GM21367 (cell line): ENCODE data around the gene GRK4.
"Not testable (repeated sequence)": the region's sequence is repeated elsewhere in the genome, so short reads cannot be mapped to it uniquely, and the experiment has no call there.

Source experiments
- ATAC-seq: cut with Tn5 transposase; IDR thresholded peaks from one replicate; pipeline ENCODE4 v1.9.1; 2021; ENCODE audit not compliant: unreplicated experiment

Gene GRK4

DNA sequence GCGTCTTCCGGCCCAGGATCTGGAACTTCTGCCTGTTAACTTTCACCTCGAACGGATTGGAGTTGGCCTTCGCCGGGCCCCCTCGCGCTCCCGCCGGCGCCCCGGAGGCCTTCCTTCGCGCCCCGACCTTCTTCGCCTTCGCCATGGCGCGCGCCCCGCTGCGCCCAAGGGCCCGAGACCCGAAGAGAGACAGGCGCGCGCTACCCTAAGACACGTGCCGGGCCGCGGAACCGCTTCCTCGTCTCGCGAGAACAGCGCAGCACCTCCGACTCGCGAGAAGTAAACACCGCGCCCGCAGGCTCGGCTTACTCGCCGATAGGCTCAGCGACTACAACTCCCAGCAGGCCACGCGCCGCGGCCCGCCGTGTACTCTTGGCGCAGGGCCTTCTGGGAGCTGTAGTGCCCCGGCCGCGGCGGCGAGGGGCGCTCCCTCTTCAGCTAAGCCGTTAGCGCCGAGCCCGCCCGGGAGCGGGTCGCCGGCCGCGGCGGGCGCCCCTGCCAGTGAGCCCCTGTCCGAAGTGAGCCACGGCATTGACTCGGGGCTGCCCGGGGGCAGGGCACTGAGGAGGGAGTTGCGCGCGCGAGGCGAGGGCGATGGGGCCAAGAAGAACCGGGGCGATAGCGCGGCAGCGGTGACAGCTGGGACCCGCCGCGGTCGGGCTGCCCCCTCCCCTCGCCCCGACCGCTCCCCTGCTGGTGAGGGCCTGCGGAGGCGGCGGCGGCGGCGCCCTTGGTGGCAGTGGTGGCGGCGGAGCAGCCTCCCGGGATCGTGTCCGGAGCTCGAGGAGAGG is at the start of gene GRK4, which contains the start of gene NOP14:
TSS of gene GRK4 (plus strand) at position 397 of the 791 bp plus-strand sequence. CDS start 500 bp downstream, outside the sequence.
TSS of gene NOP14 (minus strand) at position 232 of the 791 bp plus-strand sequence. CDS start at position 145, 87 bp downstream.
- peak; percentile 86 for ATAC-seq

- ATAC-seq, result no peak
Measured at GRCh38 chr4:2914256-2915126, 48.9 kb upstream of the GRK4 start.

GRCh38 chr4:2915789-2916188 is 47.6 kb upstream of the GRK4 start:
- ATAC-seq, result no peak

DNA sequence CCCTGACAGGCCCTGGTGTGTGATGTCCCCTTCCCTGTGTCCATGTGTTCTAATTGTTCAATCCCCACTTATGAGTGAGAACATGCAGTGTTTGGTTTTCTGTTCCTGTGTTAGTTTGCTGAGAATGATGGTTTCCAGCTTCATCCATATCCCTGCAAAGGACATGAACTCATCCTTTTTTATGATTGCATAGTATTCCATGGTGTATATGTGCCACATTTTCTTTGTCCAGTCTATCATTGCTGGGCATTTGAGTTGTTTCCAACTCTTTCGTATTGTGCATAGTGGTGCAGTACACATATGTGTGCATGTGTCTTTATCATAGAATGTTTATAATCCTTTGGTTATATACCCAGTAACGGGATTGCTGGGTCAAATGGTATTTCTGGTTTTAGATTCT is 46.7 kb upstream of the GRK4 start:
- ATAC-seq, result not testable (repeated sequence)

DNA sequence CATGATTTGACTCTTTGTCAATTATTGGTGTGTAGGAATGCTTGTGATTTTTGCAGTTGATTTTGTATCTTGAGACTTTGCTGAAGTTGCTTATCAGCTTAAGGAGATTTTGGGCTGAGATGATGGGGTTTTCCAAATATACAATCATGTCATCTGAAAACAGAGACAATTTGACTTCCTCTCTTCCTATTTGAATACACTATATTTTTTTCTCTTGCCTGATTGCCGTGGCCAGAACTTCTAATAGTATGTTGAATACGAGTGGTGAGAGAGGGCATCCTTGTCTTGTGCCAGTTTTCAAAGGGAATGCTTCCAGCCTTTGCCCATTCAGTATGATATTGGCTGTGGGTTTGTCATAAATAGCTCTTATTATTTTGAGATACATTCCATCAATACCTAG is 45.1 kb upstream of the GRK4 start:
- not testable (repeated sequence) for ATAC-seq

DNA sequence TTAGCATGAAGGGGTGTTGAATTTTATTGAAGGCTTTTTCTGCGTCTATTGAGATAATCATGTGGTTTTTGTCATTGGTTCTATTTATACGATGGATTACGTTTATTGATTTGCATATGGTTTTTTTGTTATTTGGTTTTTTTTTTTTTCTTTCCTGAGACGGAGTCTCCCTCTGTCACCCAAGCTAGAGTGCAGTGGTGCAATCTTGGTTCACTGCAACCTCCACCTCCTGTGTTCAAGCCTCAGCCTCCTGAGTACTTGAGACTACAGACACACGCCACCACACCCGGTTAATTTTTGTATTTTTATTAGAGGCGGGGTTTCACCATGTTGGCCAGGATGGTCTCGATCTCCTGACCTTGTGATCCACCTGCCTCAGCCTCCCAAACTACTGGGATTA is 44.7 kb upstream of the GRK4 start:
- ATAC-seq, result not testable (repeated sequence)

- not testable (repeated sequence) for ATAC-seq
Measured at GRCh38 chr4:2922453-2923101, 40.8 kb upstream of the GRK4 start.

DNA sequence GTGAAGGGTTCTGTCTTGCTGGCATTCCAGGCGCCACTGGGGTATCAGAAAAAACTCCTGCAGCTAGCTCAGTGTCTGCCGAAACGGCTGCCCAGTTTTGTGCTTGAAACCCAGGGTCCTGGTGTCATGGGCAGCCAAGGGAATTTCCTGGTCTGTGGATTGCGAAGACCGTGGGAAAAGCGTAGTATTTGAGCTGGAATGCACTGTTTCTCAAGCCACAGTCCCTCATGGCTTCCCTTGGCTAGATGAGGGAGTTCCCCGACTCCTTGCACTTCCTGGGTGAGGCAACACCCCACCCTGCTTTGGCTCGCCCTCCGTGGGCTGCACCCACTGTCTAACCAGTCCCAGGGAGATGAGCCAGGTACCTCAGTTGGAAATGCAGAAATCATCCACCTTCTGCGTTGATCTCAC is 40.2 kb upstream of the GRK4 start:
- no peak for ATAC-seq

GRCh38 chr4:2923668-2924173 is 39.6 kb upstream of the GRK4 start:
- no peak for ATAC-seq

DNA sequence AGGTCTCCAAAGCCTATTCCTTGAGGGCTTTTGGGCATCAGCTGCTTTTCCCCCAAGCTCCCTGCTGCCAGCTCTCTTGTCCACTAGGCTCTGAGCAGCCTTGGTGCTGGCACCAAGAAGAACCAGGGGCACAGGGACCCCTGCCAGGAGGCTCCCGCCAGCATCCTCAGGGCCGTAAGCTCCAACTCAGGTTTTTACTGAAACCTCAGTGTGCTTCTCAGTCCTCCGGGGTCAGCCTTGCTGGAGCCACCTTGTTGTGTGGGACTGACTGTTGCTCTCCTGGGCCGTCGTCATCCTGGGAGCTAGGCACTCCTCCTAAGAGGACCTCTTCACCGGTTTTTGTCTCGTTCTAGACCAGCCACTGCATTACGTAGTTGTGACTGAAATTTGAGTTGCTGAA is 39.1 kb upstream of the GRK4 start:
- no peak for ATAC-seq

DNA sequence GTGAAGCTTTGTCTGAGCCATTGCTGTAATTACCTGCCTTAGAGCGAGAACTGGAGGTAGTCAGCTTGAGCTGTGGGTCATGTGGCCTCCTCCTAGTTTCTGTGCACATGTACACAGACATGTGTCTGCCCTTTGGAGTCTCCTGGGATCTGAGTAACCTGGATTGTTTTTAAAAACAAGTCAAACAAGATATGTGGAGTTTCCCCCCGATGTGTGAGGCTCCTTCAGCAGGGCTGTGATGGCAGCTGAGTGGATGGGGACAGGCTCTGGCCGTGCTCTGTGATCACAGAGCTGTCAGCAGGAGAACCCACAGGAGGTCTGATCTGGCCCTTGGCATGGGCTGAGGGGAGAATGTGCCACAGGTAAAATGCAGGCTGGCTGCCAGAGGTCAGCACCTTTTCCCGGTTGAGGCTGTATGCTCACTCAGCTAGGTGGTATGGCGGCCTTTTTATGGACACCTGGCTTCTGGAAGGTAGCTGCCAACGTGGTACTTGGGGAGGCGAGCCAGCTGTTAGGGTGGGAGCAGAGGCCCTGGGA is 38.5 kb upstream of the GRK4 start:
- no peak for ATAC-seq

GRCh38 chr4:2925496-2925895 is 37.9 kb upstream of the GRK4 start:
- ATAC-seq, result no peak

DNA sequence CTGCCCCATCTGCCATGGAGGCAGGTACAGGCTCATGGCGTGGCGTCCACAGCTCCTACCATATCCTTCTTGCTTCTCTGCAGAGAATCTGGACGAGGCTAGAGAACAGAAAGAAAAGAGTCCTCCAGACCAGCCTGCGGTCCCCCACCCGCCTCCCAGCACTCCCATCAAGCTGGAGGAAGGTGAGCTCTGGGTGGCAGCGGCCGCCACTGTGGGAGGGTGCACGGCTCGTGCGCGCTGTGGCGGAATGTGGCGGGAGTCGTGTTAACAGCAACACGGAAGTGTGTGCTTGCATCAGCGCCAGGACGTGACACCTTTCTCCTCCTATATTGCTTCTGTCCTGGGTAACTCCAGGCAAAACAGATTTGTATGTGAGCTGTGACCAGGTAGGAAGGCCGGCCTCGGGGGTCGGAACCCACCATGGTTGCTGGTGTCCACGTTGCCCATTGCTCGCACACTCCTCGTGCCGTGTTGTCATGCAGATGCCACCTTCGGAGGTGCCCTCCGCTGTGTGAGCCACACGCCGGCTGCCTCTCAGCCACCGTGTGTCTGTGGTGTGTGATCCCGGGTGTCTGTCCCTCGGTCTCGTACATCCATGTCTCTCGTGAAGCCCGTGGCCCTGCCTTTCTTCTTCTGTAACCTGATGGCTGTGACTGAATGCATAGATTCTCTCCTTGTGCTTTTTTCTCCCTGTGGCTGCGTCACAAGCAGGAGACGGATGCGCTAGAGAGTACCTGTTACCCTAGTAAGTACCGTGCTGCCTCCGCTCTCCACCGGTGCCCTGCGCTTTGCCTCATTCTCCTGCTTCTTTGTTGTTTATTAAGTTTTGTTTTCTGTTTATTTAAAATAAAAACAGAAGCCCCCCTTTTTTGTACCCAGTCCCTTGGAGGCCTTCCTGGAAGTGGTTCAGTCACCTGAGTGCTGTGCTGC is 37.2 kb upstream of the GRK4 start:
- no peak for ATAC-seq

- no peak for ATAC-seq
Measured at GRCh38 chr4:2927016-2927695, 36.2 kb upstream of the GRK4 start.

- no peak for ATAC-seq
Measured at GRCh38 chr4:2927696-2928075, 35.7 kb upstream of the GRK4 start.

DNA sequence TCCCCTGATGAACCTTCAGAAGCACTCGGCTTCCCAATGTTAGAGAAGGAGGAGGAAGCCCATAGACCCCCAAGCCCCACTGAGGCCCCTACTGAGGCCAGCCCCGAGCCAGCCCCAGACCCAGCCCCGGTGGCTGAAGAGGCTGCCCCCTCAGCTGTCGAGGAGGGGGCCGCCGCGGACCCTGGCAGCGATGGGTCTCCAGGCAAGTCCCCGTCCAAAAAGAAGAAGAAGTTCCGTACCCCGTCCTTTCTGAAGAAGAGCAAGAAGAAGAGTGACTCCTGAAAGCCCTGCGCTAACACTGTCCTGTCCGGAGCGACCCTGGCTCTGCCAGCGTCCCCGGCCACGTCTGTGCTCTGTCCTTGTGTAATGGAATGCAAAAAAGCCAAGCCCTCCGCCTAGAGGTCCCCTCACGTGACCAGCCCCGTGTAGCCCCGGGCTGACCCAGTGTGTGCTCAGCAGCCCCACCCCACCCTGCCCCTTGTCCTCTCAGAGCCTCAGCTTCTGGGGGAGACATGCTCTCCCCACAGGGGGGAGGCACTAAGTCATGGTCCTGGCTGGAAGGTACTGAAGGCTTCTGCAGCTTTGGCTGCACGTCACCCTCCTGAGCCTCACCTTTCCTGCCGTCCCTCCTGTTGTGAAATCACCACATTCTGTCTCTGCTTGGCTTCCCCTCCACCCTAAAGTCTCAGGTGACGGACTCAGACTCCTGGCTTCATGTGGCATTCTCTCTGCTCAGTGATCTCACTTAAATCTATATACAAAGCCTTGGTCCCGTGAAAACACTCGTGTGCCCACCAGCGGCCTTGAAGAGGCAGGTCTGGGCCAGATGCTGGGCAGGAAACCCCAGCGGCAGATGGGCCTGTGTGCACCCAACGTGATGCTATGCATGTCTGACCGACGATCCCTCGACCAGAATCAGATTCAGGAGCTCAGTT is 34.9 kb upstream of the GRK4 start:
- ATAC-seq, result no peak

DNA sequence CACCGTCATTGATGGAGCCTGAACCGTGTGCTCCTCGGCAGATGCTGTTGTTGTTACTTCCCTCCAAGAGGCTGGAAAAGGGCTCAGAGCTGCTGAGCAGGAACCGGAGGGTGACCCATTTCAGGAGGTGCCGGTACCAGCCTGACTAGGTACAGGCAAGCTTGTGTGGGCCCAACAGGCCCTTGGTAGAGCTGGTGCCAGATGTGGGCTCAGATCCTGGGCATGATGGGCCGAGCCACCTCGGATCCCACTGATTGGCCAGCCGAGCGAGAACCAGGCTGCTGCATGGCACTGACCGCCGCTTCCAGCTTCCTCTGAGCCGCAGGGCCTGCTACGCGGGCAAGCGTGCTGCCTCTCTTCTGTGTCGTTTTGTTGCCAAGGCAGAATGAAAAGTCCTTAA is 33.9 kb upstream of the GRK4 start:
- ATAC-seq, result no peak

DNA sequence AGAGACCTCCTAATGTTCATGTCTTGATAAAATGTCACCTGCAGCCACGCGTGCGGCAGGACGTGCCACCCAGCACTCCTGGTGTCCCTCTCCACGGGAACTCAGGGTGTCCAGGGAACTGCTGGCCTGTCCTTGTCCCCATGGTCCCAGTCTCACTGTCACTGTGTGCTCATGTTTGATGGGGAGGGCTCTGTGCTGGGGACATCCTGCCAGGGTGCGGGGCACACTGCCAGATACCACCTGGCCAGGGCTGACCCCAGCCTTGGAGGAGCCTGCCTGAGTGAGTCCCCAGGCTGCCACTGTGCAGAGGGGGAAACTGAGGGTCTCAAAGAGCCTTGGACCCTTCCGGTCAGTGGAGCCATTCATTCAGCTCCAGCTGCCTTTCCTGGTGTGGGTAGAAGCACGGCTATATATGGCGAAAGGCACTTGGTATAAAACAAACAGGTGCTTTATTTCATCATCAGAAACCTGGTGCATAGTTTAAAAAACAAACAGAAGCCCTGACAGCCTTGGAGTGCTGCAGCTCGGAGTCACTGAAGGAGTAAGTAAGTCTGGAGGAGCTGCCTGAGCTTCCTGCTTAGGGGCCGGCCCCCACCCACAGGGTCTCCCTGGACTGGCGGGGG is 33.1 kb upstream of the GRK4 start:
- ATAC-seq, result no peak
